Ovary (tissue), 9 donors: ENCODE measurements around the gene AFAP1. TPM values are rescaled to one million over a fixed set of nuclear protein-coding genes. Genes with fewer than 3 reads are reported as not detected.

ENCODE experiments used
- DNase-seq, 5 donors: peaks; one replicate each; pipeline ENCODE4 v3.0.0-alpha.2; 2019 to 2020
- H3K27ac ChIP-seq, 2 donors: fragments of 200-600 bp; one replicate each; pipeline versions ENCODE4 v1.5.1 to v1.8.0; 2019 to 2022
- H3K27me3 ChIP-seq: fragments of 200-600 bp; one replicate; pipeline ENCODE4 v1.8.0; 2022
- H3K36me3 ChIP-seq: fragments of 200-600 bp; sonication (generic); one replicate; pipeline ENCODE4 v1.5.1; 2019
- H3K4me1 ChIP-seq: one replicate; pipeline ENCODE4 v1.8.1; 2013; ENCODE audit warnings: mild to moderate bottlenecking, moderate library complexity; ENCODE audit not compliant: insufficient read depth
- H3K4me3 ChIP-seq: fragments of 200-600 bp; sonication (generic); one replicate; pipeline ENCODE4 v1.5.1; 2017
- H3K9me3 ChIP-seq, 2 donors: fragments of 200-600 bp in 1 of 2; sonication (generic) in 1 of 2; one replicate each; pipeline versions ENCODE4 v1.5.1 to v1.8.1; 2013 to 2019; ENCODE audit warnings: mild to moderate bottlenecking in 1 of 2, moderate library complexity in 1 of 2
- CTCF ChIP-seq, 3 donors: fragments of 450-650 bp in 2 of 3; fragments of 200-600 bp in 1 of 3; IDR thresholded peaks; one replicate each; pipeline versions ENCODE4 v1.5.1 to v1.8.0; 2016 to 2022; ENCODE audit warnings: antibody characterized with exemption in 3 of 3, mild to moderate bottlenecking in 1 of 3
- EP300 ChIP-seq: sonication (generic); formaldehyde crosslinking; IDR thresholded peaks from one replicate; pipeline ENCODE4 v1.6.1; 2017; ENCODE audit warnings: antibody characterized with exemption
- POLR2A ChIP-seq: fragments of 450-650 bp; IDR thresholded peaks from one replicate; pipeline ENCODE4 v1.6.1; 2017; ENCODE audit warnings: antibody characterized with exemption, mild to moderate bottlenecking, moderate library complexity
- WGBS, 3 donors: extraction: QIAGEN DNeasy Blood & Tissue Kit in 1 of 3; methylation state at CpG; one replicate each; pipeline versions ENCODE4 v1.1.5 to v1.1.7; 2013 to 2017; 5-methylcytosine and 5-hydroxymethylcytosine counted together
- intact Hi-C, 4 donors: fragments of 100-400 bp; cut with DNase I; formaldehyde crosslinking; loops; one replicate each; pipeline versions ENCODE4 v1.11.0 to v1.15.1; 2022 to 2023
- polyA plus RNA-seq, 2 donors: library from polyadenylated mRNA; stranded (reverse); fragments of 200-250 nt in 1 of 2; fragments of 350-450 nt in 1 of 2; fragmentation: Illumina TruSeq in 1 of 2; extraction: RNeasy Lipid Tissue Mini Kit (QIAGEN cat#74804) in 1 of 2; gene quantifications; one replicate each; pipeline ENCODE4 v1.2.3, GENCODE V29; 2013 to 2014
- total RNA-seq, 7 donors: library from RNA; depleted of rRNA in 2 of 7; stranded (reverse); fragments of >200 nt in 2 of 7; fragmentation: NEBNext Ultra II Directional in 3 of 7; extraction: Animal tissue kit (Norgen Biotek cat#: 25700) in 3 of 7; gene quantifications; one replicate each; pipeline versions ENCODE4 v1.1.0 to v1.2.4, GENCODE V29; 2016 to 2023
- donor health status: DM: no; HTN: no; CAD: no; lungs with moderate emphysema.
- donor health status: DM: no; HTN: no; CAD: no.
- donor health status: Bipolar disorder and iron deficiency.
- donor health status: DM: yes; HTN: yes; CAD: no.
- donor health status: DM: no; HTN: no; CAD: no.
- donor health status: DM: yes; HTN: yes; CAD: no.

AFAP1 gene
- total and polyA plus RNA-seq, 9 donors: 8.6 to 42.3 (median 23.0) TPM

- Histone ChIP-seq H3K27me3 (no peaks in the 10 kb centered on the region), H3K9me3 (no peaks in the 10 kb centered on the region), H3K4me1 (no peaks in the 10 kb centered on the region), H3K36me3 (no peaks in the 10 kb centered on the region), H3K4me3 (no peak overlapping the region), H3K27ac (no peak overlapping the region)
- TF ChIP-seq POLR2A (no peak), EP300 (no peak), CTCF (IDR thresholded peaks at IDR 0.05) (no peak)
- 90 to 95% (median 91%) methylated on average over 9 of the region's 9 CpGs for WGBS, 3 donors
- DNase-seq: no peak
- intact Hi-C loops: no loop called here
Observed at GRCh38 chr4:7725951-7726350, 213.7 kb downstream of the AFAP1 start.

GRCh38 chr4:7723625-7724024 is 216.0 kb downstream of the AFAP1 start:
- H3K36me3 ChIP-seq: no peaks in the 10 kb centered on the region
- H3K27me3 ChIP-seq: no peaks in the 10 kb centered on the region
- H3K4me1 ChIP-seq: peaks cover 2% of the 10 kb centered on the region
- no peak for DNase-seq
- H3K9me3 ChIP-seq: no peaks in the 10 kb centered on the region
- TF ChIP-seq EP300: no peak
- no peak for TF ChIP-seq CTCF (IDR thresholded peaks at IDR 0.05)
- no peak for TF ChIP-seq POLR2A
- 97 to 98% (median 98%) methylated on average over 16 of the region's 16 CpGs for WGBS, 3 donors
- intact Hi-C loops: loop anchor here in 2 of 4 donors (5.0 kb wide), 1 partner anchor 531 kb away; the partner anchor contains the start of gene SORCS2 (in 2 of the 2)
- H3K4me3 ChIP-seq: no peak overlapping the region
- no peak overlapping the region for H3K27ac ChIP-seq

- Histone ChIP-seq H3K36me3 (no peaks in the 10 kb centered on the region), H3K4me3 (no peak overlapping the region), H3K27ac (no peak overlapping the region), H3K9me3 (no peaks in the 10 kb centered on the region), H3K27me3 (no peaks in the 10 kb centered on the region), H3K4me1 (peaks cover 2% of the 10 kb centered on the region)
- WGBS, 3 donors: 76 to 82% (median 80%) methylated on average over 22 of the region's 22 CpGs
- intact Hi-C loops: loop anchor here in 2 of 4 donors (5.0 kb wide), 1 partner anchor 531 kb away; the partner anchor contains the start of gene SORCS2 (in 2 of the 2)
- TF ChIP-seq POLR2A (no peak), EP300 (no peak), CTCF (IDR thresholded peaks at IDR 0.05) (no peak)
- DNase-seq: no peak
Observed at GRCh38 chr4:7722766-7723387, 216.8 kb downstream of the AFAP1 start.

GRCh38 chr4:7721984-7722551 is 217.6 kb downstream of the AFAP1 start:
- H3K27me3 ChIP-seq: no peaks in the 10 kb centered on the region
- WGBS, 3 donors: 83 to 89% (median 86%) methylated on average over 13 of the region's 13 CpGs
- TF ChIP-seq CTCF (IDR thresholded peaks at IDR 0.05) (no peak), POLR2A (no peak), EP300 (no peak)
- intact Hi-C loops: loop anchor here in 2 of 4 donors (5.0 kb wide), 1 partner anchor 530 kb away; the partner anchor contains the start of gene SORCS2 (in 2 of the 2)
- H3K27ac ChIP-seq: no peak overlapping the region
- H3K4me3 ChIP-seq: no peak overlapping the region
- no peaks in the 10 kb centered on the region for H3K36me3 ChIP-seq
- H3K4me1 ChIP-seq: peaks cover 2% of the 10 kb centered on the region
- DNase-seq: no peak
- no peaks in the 10 kb centered on the region for H3K9me3 ChIP-seq
